GM23248 (cell line): ENCODE data around the gene PTCH2.

Source experiments
- EZH2 ChIP-seq: fragments of 200-600 bp; sonication (generic); IDR thresholded peaks from 2 replicates; pipeline ENCODE4 v1.6.1; 2018; ENCODE audit warnings: antibody characterized with exemption, mild to moderate bottlenecking; ENCODE audit not compliant: insufficient read depth, poor library complexity, severe bottlenecking
- EZH2phosphoT487 ChIP-seq: fragments of 200-600 bp; sonication (generic); IDR thresholded peaks from 2 replicates; pipeline ENCODE4 v1.6.1; 2018; ENCODE audit warnings: antibody characterized with exemption, moderate library complexity, mild to moderate bottlenecking, low read depth; ENCODE audit not compliant: insufficient read depth

- TF ChIP-seq EZH2 (no peak), EZH2phosphoT487 (no peak)
Measured at GRCh38 chr1:44783697-44784093, 59.4 kb downstream of the PTCH2 start.
